Measurements from ENCODE around the gene SOX6.

DNA sequence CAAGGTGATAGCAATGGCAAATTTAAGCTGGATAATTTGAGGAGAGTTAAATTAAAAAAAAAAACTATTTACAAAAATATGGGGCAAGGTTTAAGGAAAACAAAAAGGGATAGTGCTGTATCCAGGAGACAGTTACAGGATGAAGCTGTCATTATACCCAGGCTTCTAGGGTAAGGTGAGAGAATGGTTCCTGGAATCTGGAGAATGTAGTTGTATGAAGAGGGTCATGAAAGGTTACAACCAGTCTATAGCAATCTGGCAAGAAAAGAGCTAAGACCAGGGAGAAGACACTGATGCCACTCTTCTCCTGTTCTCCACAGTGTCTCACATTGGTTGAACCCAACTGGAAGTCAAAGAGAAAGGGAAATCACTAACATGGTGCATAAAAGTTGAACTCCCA, 144.9 kb downstream of the SOX6 start:
- TF ChIP-seq CTCF (IDR thresholded peaks at IDR 0.05): no peak
- TF ChIP-seq POLR2A (IDR thresholded peaks at IDR 0.05): no peak

Data from uterus (tissue), 2 donors.